Coronary artery (tissue), 2 donors: ENCODE measurements around the gene EML6.

Source experiments
- DNase-seq: peaks from one replicate; pipeline ENCODE4 v3.0.0-alpha.2; 2017; ENCODE audit warnings: low spot score
- H3K27ac ChIP-seq, 2 donors: fragments of 200-600 bp; sonication (generic); one replicate each; pipeline ENCODE4 v1.5.1; 2016 to 2019
- H3K4me3 ChIP-seq: fragments of 200-600 bp; sonication (generic); 2 replicates; pipeline ENCODE4 v1.5.1; 2016; ENCODE audit warnings: mild to moderate bottlenecking, moderate library complexity
- CTCF ChIP-seq: fragments of 200-600 bp; sonication (generic); IDR thresholded peaks from one replicate; pipeline ENCODE4 v1.5.1; 2019; ENCODE audit warnings: antibody characterized with exemption

Gene EML6

GRCh38 chr2:54945391-54946219 is 222.1 kb downstream of the EML6 start:
- Histone ChIP-seq H3K27ac (peak overlapping the region; percentile 13 to 87), H3K4me3 (peak overlapping the region; percentile 21)
- no peak for TF ChIP-seq CTCF
- DNase-seq = peak; percentile 83

DNA sequence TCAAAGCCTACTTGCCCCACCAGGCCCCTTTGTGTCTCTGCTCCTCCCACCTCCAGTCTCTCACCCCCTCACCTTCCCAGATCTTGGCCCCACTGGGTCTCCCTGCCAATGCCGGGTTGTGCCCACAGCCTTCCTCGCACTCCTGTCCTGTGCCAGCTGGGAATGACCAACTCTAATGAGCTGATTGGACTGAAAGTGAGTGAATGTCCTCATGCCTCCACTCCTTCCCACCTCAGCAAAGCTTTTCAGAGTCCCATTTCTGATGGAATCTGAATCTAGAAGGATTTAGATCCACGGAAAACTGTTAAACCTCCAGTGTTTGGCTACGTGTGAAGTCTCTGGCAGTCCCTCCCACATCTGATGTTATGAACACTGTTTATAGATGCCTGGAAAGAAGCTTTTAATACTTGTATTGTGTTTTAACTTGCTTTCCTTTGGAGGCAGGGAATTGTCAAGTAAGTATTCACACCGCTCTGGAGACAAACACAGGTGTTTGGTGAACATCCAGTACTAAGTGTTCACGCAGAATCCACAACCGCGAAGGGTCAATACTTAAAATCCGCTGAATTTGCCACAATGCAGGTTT is 222.9 kb downstream of the EML6 start:
- no peak for TF ChIP-seq CTCF
- no peak for DNase-seq
- no peak overlapping the region for H3K4me3 ChIP-seq
- H3K27ac ChIP-seq = peak overlapping the region; percentile 13 to 87

DNA sequence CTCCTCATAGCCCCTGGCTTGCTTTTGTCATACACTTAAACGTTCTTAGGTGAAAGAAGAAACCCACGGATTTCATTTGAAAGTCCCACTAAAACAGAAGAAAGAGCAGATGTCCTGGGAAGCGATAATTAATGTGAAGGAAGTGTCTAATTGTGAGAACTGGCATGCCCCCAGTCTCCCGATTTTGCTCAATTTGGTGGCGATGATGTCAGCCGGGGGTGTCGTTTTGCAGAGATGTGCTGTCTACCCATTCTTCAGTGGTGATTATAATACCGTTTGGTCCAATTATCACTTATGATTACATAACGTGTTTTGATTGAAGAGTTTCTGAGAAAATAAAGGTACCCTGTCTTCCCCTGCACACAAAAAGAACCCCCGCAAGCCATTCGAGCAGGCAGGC is 223.7 kb downstream of the EML6 start:
- no peak for DNase-seq
- Histone ChIP-seq H3K27ac (no peak overlapping the region), H3K4me3 (no peak overlapping the region)
- no peak for TF ChIP-seq CTCF

- no peak for TF ChIP-seq CTCF
- no peak for DNase-seq
- no peak overlapping the region for H3K27ac ChIP-seq
- no peak overlapping the region for H3K4me3 ChIP-seq
Measured at GRCh38 chr2:54947646-54948045, 224.2 kb downstream of the EML6 start.

DNA sequence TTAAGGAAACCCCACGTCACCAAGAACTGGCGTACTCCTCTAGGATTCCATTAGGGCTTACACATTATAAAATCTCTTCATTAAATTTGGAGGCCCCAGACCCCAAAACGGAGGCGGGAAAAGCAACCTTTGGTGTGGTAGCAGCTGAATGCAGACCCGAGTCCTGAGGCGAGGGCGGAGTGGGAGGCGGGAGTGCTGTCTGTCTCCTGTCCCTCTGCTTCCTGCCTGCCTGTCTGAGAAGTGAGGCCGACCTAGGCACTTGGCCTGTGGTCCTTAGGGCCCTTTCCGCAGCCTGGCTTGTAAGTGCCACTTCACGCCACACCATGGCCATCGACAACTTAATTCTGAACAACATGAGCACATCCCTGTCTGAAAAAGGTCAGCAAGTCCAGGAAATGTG is 224.7 kb downstream of the EML6 start:
- no peak for TF ChIP-seq CTCF
- no peak overlapping the region for H3K27ac ChIP-seq
- DNase-seq = no peak
- no peak overlapping the region for H3K4me3 ChIP-seq

- DNase-seq = no peak
- TF ChIP-seq CTCF = no peak
- H3K27ac ChIP-seq = no peak overlapping the region
- no peak overlapping the region for H3K4me3 ChIP-seq
Measured at GRCh38 chr2:54949431-54949830, 226.0 kb downstream of the EML6 start.

- no peak for TF ChIP-seq CTCF
- no peak overlapping the region for H3K27ac ChIP-seq
- no peak for DNase-seq
- H3K4me3 ChIP-seq = no peak overlapping the region
Measured at GRCh38 chr2:54950811-54951210, 227.3 kb downstream of the EML6 start.
